MM.1S (cell line): Measurements from ENCODE around the gene TIMM44.

Source experiments
- EZH2 ChIP-seq: fragments of 300-600 bp; sonication (generic); optimal IDR thresholded peaks from 2 replicates; pipeline ENCODE3; 2017; ENCODE audit warnings: low read depth, mild to moderate bottlenecking, antibody characterized with exemption, low read length, mixed read lengths
- TF ChIP-seq, protein P1 (sequence below): fragments of 300-600 bp; sonication (generic); IDR thresholded peaks from 2 replicates; pipeline ENCODE4 v1.5.1; 2016; ENCODE audit warnings: antibody characterized with exemption, low read length, mixed read lengths

DNA sequence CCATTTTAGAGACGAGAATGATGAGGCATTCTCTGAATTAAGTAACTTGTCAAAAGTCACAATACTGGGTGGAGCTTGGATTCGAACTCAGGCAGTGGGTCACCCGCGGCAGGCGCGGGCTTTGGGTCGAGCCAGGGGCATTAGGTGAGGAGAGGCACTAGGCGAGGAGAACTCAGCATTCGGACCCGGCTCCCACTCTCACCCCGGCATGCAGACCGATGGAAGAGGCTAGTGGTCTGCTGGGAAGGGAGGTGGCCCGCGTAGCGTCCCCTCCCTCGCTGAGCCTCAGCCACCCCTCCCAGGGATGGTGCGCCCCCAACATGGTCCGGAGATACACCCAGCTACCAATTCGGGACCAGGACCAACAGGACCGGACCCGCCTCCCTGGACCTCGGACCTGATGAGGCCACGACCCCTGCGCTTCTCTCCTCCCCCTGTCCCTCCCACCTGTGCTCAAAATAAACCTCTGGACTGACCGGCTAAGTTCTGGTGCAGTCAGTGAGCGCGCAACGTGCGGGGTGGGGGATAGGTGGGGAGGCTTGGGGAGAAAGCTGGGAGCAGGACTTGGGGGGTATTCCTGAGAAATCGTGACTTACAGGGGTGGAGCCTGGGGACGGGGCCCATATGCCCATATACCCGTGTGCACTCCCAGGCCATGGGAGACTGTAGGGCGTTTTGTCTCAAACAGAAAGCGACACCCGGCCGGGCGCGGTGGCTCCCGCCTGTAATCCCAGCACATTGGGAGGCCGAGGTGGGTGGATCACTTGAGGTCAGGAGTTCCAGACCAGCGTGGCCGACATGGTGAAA lies 24.6 kb downstream of the TIMM44 start:
- TF ChIP-seq, protein P1, sequence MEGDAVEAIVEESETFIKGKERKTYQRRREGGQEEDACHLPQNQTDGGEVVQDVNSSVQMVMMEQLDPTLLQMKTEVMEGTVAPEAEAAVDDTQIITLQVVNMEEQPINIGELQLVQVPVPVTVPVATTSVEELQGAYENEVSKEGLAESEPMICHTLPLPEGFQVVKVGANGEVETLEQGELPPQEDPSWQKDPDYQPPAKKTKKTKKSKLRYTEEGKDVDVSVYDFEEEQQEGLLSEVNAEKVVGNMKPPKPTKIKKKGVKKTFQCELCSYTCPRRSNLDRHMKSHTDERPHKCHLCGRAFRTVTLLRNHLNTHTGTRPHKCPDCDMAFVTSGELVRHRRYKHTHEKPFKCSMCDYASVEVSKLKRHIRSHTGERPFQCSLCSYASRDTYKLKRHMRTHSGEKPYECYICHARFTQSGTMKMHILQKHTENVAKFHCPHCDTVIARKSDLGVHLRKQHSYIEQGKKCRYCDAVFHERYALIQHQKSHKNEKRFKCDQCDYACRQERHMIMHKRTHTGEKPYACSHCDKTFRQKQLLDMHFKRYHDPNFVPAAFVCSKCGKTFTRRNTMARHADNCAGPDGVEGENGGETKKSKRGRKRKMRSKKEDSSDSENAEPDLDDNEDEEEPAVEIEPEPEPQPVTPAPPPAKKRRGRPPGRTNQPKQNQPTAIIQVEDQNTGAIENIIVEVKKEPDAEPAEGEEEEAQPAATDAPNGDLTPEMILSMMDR = no peak
- TF ChIP-seq EZH2 = no peak
